ENCODE results near the gene DIS3.
"Not testable (repeated sequence)": the region's sequence is repeated elsewhere in the genome, so short reads cannot be mapped to it uniquely, and the experiment has no call there.

The DIS3 gene

GRCh38 chr13:72740015-72740414 lies 41.7 kb downstream of the DIS3 start:
- no peak for DNase-seq (ENCODE audit: low read depth, low spot score)

- no peak for DNase-seq (ENCODE audit: low read depth, low spot score)
Observed at GRCh38 chr13:72737033-72737432, 44.7 kb downstream of the DIS3 start.

GRCh38 chr13:72728290-72728605 lies 53.5 kb downstream of the DIS3 start:
- DNase-seq (ENCODE audit: low read depth, low spot score), result no peak

- DNase-seq (ENCODE audit: low read depth, low spot score), result peak; percentile 100
Observed at GRCh38 chr13:72727417-72728289, 54.0 kb downstream of the DIS3 start, which contains the start of the genes BORA and MZT1. BORA (plus strand) TSS chr13:72727923; CDS start chr13:72728941, 1,018 bp downstream. MZT1 (minus strand) TSS chr13:72727629; CDS start chr13:72727602, 27 bp downstream.

- DNase-seq (ENCODE audit: low read depth, low spot score), result no peak
Observed at GRCh38 chr13:72726726-72727416, 54.8 kb downstream of the DIS3 start.

GRCh38 chr13:72726185-72726584 lies 55.5 kb downstream of the DIS3 start:
- not testable (repeated sequence) for DNase-seq (ENCODE audit: low read depth, low spot score)

GRCh38 chr13:72716776-72717175 lies 64.9 kb downstream of the DIS3 start:
- DNase-seq (ENCODE audit: low read depth, low spot score), result no peak
